GM21825 (cell line): ENCODE results near the gene CD6.

Experiments used
- ATAC-seq: cut with Tn5 transposase; IDR thresholded peaks from one replicate; pipeline ENCODE4 v1.9.1; 2021; ENCODE audit warnings: mild to moderate bottlenecking, moderate library complexity; ENCODE audit not compliant: unreplicated experiment

Gene CD6, protein sequence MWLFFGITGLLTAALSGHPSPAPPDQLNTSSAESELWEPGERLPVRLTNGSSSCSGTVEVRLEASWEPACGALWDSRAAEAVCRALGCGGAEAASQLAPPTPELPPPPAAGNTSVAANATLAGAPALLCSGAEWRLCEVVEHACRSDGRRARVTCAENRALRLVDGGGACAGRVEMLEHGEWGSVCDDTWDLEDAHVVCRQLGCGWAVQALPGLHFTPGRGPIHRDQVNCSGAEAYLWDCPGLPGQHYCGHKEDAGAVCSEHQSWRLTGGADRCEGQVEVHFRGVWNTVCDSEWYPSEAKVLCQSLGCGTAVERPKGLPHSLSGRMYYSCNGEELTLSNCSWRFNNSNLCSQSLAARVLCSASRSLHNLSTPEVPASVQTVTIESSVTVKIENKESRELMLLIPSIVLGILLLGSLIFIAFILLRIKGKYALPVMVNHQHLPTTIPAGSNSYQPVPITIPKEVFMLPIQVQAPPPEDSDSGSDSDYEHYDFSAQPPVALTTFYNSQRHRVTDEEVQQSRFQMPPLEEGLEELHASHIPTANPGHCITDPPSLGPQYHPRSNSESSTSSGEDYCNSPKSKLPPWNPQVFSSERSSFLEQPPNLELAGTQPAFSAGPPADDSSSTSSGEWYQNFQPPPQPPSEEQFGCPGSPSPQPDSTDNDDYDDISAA

DNA sequence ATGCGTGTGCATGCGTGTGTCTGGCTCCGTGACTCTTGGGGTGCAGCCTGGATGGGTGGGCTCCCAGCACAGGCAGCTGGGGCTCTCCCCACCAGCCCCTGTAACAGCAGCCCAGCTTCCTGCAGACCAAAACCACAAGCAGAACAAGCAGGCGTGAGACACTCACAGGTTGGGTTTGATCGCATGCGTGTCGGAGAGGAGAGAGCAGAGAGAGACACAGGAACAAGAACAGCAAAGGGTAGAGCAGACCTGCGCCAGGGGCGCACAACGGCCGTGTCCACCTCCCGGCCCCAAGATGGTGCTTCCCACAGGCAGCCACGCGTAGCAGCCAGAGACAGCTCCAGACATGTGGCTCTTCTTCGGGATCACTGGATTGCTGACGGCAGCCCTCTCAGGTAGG lies at the start of gene CD6:
TSS of gene CD6 (plus strand) at position 161 of the 400 bp plus-strand sequence. CDS start at position 347, 186 bp downstream.
- no peak for ATAC-seq

- ATAC-seq, result no peak
Observed at GRCh38 chr11:60921777-60922335, 49.6 kb upstream of the CD6 start.

DNA sequence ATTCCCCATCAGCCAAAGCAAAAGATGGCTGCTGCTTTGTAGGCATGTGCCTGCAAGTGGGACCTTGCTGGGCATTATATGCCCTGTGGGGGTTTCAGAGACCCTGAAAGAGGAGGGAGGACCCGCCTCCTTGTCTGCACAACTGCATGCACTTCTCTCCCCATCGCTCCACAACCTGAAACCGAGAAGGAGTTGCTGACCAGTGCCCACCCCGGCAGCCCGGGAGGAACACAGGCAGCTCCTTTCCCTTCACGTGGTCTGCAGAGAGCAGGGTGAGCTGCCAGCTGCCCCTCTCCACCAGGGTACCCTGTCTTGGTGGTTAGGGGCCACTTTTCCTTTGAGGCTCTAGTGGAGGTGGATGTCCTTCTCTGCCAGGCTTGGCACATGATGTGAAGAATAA lies 48.6 kb upstream of the CD6 start:
- no peak for ATAC-seq

DNA sequence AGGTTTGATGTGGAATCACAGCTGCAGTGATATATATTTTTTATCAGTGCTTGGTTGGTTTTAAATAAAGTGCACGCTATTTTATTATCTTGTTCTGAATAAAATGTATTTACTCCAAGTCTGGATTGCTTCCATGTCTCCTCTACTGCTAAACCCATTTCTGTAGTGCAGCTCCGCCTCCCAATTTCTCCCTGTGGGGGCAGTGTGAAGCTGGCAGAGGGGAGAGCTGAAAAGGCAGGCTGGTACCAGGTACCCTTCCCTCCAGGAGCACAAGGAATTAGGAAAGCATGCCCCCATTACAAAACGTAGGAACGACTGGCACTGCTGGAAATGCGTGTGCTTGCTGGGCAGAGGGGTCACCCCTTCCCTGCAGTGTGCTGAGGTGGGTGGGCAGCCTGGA lies 48.2 kb upstream of the CD6 start:
- ATAC-seq, result no peak

DNA sequence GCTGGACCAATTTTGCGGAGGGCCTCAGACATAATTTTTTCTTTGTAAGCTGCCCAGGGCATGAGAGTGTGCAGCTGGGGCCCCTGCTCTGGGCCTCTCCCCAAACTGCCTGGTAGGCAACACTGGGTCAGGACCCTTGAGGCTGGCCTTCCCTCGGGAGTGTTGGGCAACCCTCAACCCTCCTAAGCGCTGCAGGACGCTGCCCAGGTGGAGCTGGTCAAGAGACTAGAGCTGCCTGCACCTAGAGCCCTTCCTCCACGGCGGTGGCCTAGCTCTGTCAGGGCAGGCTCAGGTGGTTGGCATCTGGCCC lies 47.7 kb upstream of the CD6 start:
- ATAC-seq, result no peak

- ATAC-seq, result no peak
Observed at GRCh38 chr11:60924110-60924905, 47.2 kb upstream of the CD6 start, which contains the start of gene TMEM132A. Gene TMEM132A, plus strand, starts transcription at chr11:60924460. Its CDS starts 174 bp downstream, at chr11:60924634.

DNA sequence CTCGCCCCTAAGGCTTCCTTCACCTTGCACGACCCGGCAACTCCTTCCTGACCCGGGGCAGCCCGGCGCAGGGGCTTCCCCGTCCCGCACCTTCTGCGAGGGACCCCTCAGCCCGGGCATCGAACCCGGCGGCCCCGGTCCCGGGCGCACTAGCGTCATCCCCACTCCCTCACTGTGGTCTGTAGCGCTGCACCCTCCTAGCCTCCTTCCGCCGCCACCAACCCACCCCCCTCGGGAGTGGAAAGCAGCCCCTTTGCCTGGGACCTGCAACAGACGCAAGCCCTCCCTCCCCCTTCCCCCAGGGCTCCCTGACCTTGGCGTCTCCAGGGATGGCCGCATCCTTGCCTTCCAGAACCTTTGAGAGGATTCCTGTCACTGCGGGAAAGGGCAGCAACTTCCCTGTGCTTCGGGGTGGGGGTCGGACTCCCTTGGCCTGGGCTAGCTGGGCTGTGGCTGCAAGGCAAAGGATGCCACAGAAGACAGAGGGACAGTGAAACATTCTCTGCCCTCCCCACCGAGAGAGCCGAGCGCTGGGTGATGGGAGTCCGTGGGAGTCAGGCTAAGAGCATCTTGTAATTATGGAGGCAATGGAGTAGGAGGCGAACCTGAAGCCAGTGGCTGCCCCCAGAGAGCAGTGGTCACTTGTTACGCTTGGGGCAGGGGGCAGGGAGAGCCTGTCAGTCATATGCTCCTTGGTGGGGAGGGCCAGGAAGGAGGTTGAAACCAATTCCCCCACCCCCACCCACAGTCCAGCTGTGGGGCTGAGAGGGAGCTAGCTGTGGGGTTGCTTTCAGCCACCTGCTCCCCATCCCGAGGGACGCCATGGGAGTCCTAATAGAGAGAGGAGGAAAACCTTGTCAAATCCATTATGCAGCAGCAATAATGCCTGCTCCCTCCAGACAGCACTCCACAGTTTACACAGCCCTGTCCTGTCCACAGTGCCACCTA lies 46.3 kb upstream of the CD6 start:
- no peak for ATAC-seq

GRCh38 chr11:60925868-60926267 lies 45.6 kb upstream of the CD6 start:
- ATAC-seq, result no peak

DNA sequence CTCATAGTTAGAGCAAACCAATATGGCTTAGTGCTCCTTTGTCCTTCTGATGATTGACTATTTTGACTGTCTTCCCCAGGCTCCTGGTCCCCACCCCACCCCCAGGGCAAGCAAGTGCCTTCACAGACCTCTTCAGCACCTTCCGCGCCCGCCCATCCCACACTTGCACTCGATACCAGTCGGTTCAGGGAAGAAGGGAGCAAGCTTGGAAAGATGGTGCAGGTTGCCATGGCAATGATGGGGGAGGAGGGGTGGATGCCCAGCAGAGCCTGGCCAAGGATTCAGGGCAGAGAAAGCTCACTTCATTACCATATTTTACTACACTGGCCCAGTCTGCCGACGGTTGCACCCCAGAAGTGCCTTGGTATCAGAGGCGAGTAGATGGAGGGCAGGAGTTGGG lies 45.0 kb upstream of the CD6 start:
- ATAC-seq, result no peak

GRCh38 chr11:60927061-60927592 lies 44.4 kb upstream of the CD6 start:
- ATAC-seq, result no peak

DNA sequence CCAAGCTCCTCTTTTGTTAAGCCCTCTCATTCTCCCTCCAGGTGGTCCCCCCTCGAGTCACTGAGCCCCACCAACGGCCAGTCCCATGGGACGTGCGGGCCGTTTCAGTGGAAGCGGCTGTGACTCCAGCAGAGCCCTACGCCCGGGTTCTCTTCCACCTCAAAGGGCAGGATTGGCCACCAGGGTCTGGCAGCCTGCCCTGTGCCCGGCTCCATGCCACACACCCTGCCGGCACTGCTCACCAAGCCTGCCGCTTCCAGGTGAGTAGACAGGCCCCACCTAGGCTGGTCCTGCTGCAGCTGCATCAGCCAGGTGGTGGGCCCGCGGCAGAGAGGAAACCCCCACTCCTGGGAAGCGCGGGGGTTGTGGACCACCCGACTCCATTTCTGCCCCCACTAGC lies 43.9 kb upstream of the CD6 start:
- no peak for ATAC-seq

DNA sequence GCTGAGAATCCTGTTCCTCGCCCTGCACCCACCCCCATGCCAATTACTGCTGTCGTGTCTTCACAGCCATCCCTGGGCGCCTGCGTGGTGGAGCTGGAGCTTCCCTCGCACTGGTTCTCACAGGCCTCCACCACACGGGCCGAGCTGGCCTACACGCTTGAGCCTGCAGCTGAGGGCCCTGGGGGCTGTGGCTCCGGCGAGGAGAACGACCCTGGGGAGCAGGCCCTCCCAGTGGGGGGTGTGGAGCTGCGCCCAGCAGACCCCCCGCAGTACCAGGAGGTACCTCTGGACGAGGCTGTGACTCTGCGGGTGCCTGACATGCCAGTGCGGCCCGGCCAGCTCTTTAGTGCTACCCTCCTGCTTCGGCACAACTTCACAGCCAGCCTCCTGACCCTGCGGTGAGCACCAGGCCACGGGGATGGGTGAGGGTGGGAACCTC lies 42.9 kb upstream of the CD6 start:
- ATAC-seq, result no peak

GRCh38 chr11:60929764-60930163 lies 41.7 kb upstream of the CD6 start:
- no peak for ATAC-seq

DNA sequence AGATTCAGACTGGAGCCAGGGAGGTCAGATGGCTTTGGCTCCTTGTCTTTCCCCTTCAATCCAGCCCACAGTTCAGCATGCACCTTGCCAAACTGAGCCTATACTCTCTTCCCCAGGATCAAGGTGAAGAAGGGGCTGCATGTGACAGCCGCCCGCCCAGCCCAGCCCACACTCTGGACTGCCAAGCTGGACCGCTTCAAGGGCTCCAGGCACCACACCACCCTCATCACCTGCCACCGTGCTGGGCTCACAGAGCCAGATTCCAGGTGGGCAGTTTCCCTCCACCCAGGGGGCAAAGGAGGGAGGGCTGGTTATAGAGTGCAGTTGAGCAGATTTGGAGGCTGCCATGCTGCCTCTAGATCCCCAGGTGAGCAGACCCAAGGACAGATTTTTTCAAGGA lies 41.1 kb upstream of the CD6 start:
- no peak for ATAC-seq

DNA sequence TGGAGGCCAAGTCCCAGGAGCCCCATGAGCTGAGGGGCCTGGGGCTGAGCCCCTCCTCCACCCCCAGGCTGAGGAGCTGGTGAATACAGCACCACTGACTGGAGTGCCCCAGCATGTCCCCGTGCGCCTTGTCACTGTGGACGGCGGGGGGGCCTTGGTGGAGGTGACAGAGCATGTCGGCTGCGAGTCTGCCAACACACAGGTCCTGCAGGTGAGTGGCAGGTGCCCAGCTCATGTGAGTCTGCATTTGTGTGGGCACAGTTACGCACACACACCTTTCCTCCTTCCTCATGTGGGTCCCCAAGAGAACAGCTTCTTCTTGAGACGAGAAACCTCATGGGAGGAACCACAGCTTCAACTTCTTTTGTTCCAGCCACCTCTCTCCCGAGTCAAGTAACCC lies 39.6 kb upstream of the CD6 start:
- no peak for ATAC-seq

DNA sequence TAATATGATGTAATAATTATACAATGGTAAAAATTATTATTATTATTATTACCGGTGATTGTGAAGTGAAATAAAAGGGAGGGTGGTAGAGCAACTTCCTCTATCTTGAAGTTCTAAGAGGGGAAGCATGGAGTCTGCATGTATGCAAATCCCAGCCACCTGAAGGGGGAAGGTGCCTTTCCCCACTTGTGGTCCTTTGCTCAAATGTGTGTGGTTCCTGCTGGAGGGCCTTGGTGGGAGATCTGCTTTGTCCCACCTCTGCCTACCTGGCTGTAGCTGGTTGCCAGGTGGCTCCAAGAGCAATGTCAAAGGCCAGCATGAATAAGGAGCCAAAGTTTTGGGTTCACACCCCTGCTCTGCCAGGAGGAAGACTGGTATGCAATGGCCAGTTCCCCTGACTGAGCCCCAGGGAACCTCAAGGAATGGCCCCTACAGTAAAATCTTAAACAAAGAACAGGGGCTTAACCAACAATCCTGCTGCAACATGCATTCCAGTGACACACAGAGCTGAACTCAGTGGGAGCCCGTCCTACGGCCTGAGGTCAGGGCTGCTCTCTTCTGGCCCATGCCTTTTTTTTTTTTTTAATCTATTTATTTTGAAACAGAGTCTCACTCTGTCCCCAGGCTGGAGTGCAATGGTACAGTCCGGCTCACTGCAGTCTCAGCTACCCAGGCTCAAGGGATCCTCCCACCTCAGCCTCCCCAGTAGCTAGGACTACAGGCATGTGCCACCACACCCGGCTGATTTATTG lies 38.7 kb upstream of the CD6 start:
- no peak for ATAC-seq

DNA sequence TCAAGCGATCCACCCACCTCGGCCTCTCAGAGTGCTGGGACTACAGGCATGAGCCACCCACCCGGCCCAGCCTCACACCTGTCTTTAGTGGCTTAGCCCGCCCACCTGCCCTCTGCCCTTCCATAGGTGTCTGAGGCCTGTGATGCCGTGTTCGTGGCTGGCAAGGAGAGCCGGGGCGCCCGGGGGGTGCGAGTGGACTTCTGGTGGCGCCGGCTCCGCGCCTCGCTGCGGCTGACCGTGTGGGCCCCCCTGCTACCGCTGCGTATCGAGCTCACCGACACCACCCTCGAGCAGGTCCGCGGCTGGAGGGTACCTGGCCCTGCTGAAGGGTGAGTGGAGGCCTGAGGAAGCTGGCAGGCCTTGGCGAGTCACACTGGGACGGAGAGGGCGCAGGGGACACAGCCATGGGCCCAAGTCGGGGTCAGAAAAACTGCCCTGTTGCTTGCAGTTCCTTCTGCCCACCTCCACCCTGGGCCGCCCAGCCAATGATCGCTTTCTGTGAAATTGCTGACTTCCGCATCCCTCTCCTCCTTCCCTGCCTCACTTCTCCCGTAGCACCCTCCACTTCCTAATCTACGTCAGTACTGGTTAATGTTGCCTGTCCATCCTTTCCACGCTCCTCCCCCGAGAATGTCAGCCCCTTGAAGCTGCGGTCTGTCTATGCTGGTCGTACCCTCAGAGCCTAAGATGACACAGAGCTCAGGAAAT lies 37.9 kb upstream of the CD6 start:
- ATAC-seq, result no peak

DNA sequence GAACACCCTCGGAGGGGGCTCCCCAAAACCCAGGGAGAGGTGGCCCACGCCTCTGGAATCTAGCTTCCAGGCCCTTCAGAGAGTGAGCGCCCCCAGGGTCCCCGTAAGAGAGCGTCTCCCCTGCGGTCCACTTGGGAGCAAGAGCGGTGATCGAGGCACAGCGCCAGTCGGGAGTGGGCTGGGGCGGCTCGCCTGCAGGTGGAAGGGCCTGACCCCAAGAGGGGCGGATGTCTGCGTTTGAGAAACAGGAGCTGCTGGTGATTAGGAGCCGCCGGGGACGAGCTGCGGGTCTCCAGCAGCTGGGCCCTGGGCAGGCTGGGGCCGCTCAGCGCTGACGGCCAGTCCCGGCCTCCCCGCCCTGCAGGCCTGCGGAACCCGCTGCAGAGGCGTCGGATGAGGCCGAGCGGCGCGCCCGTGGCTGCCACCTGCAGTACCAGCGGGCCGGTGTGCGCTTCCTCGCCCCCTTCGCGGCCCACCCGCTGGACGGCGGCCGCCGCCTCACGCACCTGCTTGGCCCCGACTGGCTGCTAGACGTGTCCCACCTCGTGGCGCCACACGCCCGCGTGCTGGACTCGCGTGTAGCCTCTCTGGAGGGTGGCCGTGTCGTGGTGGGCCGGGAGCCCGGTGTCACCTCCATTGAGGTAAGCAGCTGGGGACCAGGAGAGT lies 37.2 kb upstream of the CD6 start:
- no peak for ATAC-seq
